Measurements from ENCODE around the gene FILIP1.
A peak's percentile ranks its signal among the peaks of the same experiment; 100 is the strongest.

- TF ChIP-seq CTCF (conservative IDR thresholded peaks at IDR 0.05) = peak; percentile 80
- no peak for TF ChIP-seq ZFX (IDR thresholded peaks at IDR 0.05)
Measured at GRCh38 chr6:75296811-75297779, 196.5 kb downstream of the FILIP1 start.
